IMR-90 (cell line): Measurements from ENCODE around the gene TMC7.

ENCODE experiments used
- CHD1 ChIP-seq: IDR thresholded peaks from 2 replicates; pipeline ENCODE4 v1.6.1; 2012; ENCODE audit warnings: low read depth, low read length, improper control_type of control experiment
- CTCF ChIP-seq: conservative IDR thresholded peaks from 2 replicates; pipeline ENCODE4 v1.5.1; 2012; ENCODE audit warnings: mild to moderate bottlenecking, low read depth, low read length, improper control_type of control experiment
- ELK1 ChIP-seq: fragments of 150-350 bp; IDR thresholded peaks from 2 replicates; pipeline ENCODE4 v1.6.1; 2016; ENCODE audit warnings: low read depth, mild to moderate bottlenecking, low read length, moderate library complexity, borderline replicate concordance
- MAZ ChIP-seq: IDR thresholded peaks from 2 replicates; pipeline ENCODE4 v1.6.1; 2012; ENCODE audit warnings: low read depth, mild to moderate bottlenecking, low read length, improper control_type of control experiment, moderate library complexity, borderline replicate concordance
- MXI1 ChIP-seq: IDR thresholded peaks from 2 replicates; pipeline ENCODE4 v1.6.1; 2012; ENCODE audit warnings: low read depth, mild to moderate bottlenecking, low read length, moderate library complexity, borderline replicate concordance
- POLR2A ChIP-seq: IDR thresholded peaks from 2 replicates; pipeline ENCODE4 v1.6.1; 2012; ENCODE audit warnings: mild to moderate bottlenecking, low read depth, low read length
- RAD21 ChIP-seq: IDR thresholded peaks from 2 replicates; pipeline ENCODE4 v1.6.1; 2012; ENCODE audit warnings: low read length, improper control_type of control experiment
- SMC3 ChIP-seq: fragments of 150-350 bp; IDR thresholded peaks from 2 replicates; pipeline ENCODE4 v1.6.1; 2016; ENCODE audit warnings: low read depth, mild to moderate bottlenecking, antibody characterized with exemption, low read length, moderate library complexity

- TF ChIP-seq SMC3 (no peak), CTCF (no peak), POLR2A (no peak), MXI1 (no peak), ELK1 (no peak), MAZ (no peak), RAD21 (no peak), CHD1 (no peak)
Observed at GRCh38 chr16:19011169-19011731, 27.5 kb downstream of the TMC7 start.
